ENCODE measurements around the gene NFIB. TPM values are rescaled to one million over a fixed set of nuclear protein-coding genes. Genes with fewer than 3 reads are reported as not detected.

Gene NFIB
- total and polyA plus RNA-seq, 10 of the 15 experiments (the other 5 are each of a cell fraction or from before 2014, with no cell fraction given) = under 0.01 to 0.19 (median 0.05) TPM; not detected in 3

- no peak overlapping the region for H2AFZ ChIP-seq (ENCODE audit: control insufficient read depth, low read depth, low read length)
- in situ Hi-C loops (cut with MboI) (no loop called here), intact Hi-C loops (cut with micrococcal nuclease; ENCODE audit: unreplicated experiment) (no loop called here)
- H4K20me1 ChIP-seq (ENCODE audit: control insufficient read depth, insufficient read depth) = no peaks in the 10 kb centered on the region
- no peak overlapping the region for H3K9ac ChIP-seq (ENCODE audit: control insufficient read depth, insufficient read depth, low read length)
- ChIA-PET POLR2A (interaction anchor here (0.5 kb wide), 1 partner anchor 282 kb away, joined by 3 read pairs; no protein-coding TSS in a partner anchor), CTCF (no interaction called here), SMC1A (ENCODE audit: uncharacterized antibody, unreplicated experiment) (no interaction called here), RAD21 (ENCODE audit: unreplicated experiment) (interaction anchor here (0.6 kb wide), 1 partner anchor 149 kb away, joined by 4 read pairs; no protein-coding TSS in a partner anchor)
- no peaks in the 10 kb centered on the region for H3K36me3 ChIP-seq (ENCODE audit: control insufficient read depth in 2 of 2, insufficient read depth in 2 of 2, low read length in 1 of 2)
- peaks cover 21 to 40% of the 10 kb centered on the region in 2 experiments for H3K27me3 ChIP-seq (replicated peaks in 1 of 2; ENCODE audit: control insufficient read depth in 2 of 2, insufficient read depth in 2 of 2, low read length in 1 of 2)
- no peak for DNase-seq (ENCODE audit: low read depth, low spot score)
- H3K9me3 ChIP-seq (replicated peaks; ENCODE audit: control insufficient read depth, insufficient read depth, low read length) = no peaks in the 10 kb centered on the region; the same call in 2 of the 3 replicates
- 57% methylated on average over 35 of the region's 35 CpGs for WGBS (ENCODE audit: insufficient coverage, insufficient replicate concordance, low lambda C conversion rate, missing lambda C conversion rate)
- H3K4me3 ChIP-seq = no peak overlapping the region
- no peak for FAIRE-seq
- H3K79me2 ChIP-seq (ENCODE audit: control insufficient read depth, insufficient read depth, low read length) = no peaks in the 10 kb centered on the region
- no peak overlapping the region for H3K27ac ChIP-seq (ENCODE audit: control insufficient read depth, insufficient read depth)
- no peaks in the 10 kb centered on the region for H3K4me1 ChIP-seq (ENCODE audit: control insufficient read depth, insufficient read depth, low read length)
- no peak for ATAC-seq
- no peak overlapping the region for H3K4me2 ChIP-seq (ENCODE audit: control insufficient read depth, insufficient read depth)
- BruUV-seq (replicated peaks) = no TSS peak
- TF ChIP-seq IKZF2 (IDR thresholded peaks at IDR 0.05) (no peak), SUZ12 (IDR thresholded peaks at IDR 0.05; ENCODE audit: unreplicated experiment) (no peak), EED (IDR thresholded peaks at IDR 0.05; ENCODE audit: low read depth) (no peak), STAT1 (conservative IDR thresholded peaks at IDR 0.05) (no peak), CHD4 (IDR thresholded peaks at IDR 0.05) (no peak), E4F1 (IDR thresholded peaks at IDR 0.05; ENCODE audit: borderline replicate concordance, partially characterized antibody) (no peak), ZNF384 (IDR thresholded peaks at IDR 0.05; ENCODE audit: borderline replicate concordance, low read depth, low read length) (no peak), ZBTB4 (CRISPR knock-in tag; IDR thresholded peaks at IDR 0.05) (no peak), ZNF622 (IDR thresholded peaks at IDR 0.05) (no peak), BHLHE40 (IDR thresholded peaks at IDR 0.05; ENCODE audit: borderline replicate concordance in 1 of 2, low read depth in 2 of 2, low read length in 1 of 2) (no peak), ZNF592 (IDR thresholded peaks at IDR 0.05) (no peak), NRF1 (conservative IDR thresholded peaks at IDR 0.05; ENCODE audit: low read depth, low read length) (no peak), TBL1XR1 (IDR thresholded peaks at IDR 0.05; ENCODE audit: low read depth, low read length) (no peak), KAT2A (conservative IDR thresholded peaks at IDR 0.05; ENCODE audit: control insufficient read depth, low read depth, low read length) (no peak), HDAC2 (IDR thresholded peaks at IDR 0.05) (no peak)
These were observed 32.4 kb upstream of the NFIB start for GRCh38 chr9:14346231-14346791.

All from GM12878 (cell line).